ENCODE results near the gene ENG.

DNA sequence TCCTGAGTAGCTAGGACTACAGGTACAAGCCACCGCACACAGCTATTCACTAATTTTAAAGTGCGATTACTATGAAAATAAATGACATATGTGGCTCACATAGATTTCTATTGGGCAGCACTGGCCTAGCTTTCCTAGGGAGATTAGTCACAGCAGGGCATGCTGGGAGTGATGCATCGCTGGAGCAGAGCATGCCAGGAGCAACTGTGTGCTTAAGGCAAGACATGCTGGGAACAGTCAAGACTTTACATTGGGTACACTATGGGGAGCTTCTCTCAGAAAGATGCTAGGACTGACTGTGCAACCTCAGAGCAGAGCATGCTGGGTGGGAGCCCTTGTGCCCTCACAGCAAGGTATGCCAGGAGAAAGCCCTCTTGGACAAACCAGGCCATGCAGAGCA, 35.6 kb upstream of the ENG start:
- TF ChIP-seq POLR2A (IDR thresholded peaks at IDR 0.05): no peak
- no peak for TF ChIP-seq CTCF (IDR thresholded peaks at IDR 0.05)

All from lower leg skin (tissue), 3 donors.